Measurements from ENCODE around the gene KLHL6.

- TF ChIP-seq, protein P1, sequence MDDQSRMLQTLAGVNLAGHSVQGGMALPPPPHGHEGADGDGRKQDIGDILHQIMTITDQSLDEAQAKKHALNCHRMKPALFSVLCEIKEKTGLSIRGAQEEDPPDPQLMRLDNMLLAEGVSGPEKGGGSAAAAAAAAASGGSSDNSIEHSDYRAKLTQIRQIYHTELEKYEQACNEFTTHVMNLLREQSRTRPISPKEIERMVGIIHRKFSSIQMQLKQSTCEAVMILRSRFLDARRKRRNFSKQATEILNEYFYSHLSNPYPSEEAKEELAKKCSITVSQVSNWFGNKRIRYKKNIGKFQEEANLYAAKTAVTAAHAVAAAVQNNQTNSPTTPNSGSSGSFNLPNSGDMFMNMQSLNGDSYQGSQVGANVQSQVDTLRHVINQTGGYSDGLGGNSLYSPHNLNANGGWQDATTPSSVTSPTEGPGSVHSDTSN (IDR thresholded peaks at IDR 0.05) = no peak
- TF ChIP-seq CTCF (IDR thresholded peaks at IDR 0.05) (no peak), POLR2AphosphoS5 (IDR thresholded peaks at IDR 0.05; ENCODE audit: low read depth, low read length) (no peak), RCOR1 (IDR thresholded peaks at IDR 0.05; ENCODE audit: low read length) (no peak), RFX5 (IDR thresholded peaks at IDR 0.05; ENCODE audit: low read length) (no peak), EP300 (IDR thresholded peaks at IDR 0.05; ENCODE audit: borderline replicate concordance in 1 of 2, low read depth in 1 of 2, low read length in 1 of 2) (no peak), YY1 (IDR thresholded peaks at IDR 0.05; ENCODE audit: low read depth) (no peak), NRF1 (IDR thresholded peaks at IDR 0.05; ENCODE audit: low read depth, low read length) (no peak), TAF1 (IDR thresholded peaks at IDR 0.05; ENCODE audit: borderline replicate concordance, low read depth, low read length) (no peak)
- TF ChIP-seq, protein P2, sequence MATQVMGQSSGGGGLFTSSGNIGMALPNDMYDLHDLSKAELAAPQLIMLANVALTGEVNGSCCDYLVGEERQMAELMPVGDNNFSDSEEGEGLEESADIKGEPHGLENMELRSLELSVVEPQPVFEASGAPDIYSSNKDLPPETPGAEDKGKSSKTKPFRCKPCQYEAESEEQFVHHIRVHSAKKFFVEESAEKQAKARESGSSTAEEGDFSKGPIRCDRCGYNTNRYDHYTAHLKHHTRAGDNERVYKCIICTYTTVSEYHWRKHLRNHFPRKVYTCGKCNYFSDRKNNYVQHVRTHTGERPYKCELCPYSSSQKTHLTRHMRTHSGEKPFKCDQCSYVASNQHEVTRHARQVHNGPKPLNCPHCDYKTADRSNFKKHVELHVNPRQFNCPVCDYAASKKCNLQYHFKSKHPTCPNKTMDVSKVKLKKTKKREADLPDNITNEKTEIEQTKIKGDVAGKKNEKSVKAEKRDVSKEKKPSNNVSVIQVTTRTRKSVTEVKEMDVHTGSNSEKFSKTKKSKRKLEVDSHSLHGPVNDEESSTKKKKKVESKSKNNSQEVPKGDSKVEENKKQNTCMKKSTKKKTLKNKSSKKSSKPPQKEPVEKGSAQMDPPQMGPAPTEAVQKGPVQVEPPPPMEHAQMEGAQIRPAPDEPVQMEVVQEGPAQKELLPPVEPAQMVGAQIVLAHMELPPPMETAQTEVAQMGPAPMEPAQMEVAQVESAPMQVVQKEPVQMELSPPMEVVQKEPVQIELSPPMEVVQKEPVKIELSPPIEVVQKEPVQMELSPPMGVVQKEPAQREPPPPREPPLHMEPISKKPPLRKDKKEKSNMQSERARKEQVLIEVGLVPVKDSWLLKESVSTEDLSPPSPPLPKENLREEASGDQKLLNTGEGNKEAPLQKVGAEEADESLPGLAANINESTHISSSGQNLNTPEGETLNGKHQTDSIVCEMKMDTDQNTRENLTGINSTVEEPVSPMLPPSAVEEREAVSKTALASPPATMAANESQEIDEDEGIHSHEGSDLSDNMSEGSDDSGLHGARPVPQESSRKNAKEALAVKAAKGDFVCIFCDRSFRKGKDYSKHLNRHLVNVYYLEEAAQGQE (IDR thresholded peaks at IDR 0.05; ENCODE audit: low read depth, low read length) = no peak
Measured at GRCh38 chr3:183475016-183475763, 80.3 kb downstream of the KLHL6 start.

Measured in SK-N-SH (cell line).